ENCODE measurements around the gene RPL7L1.

The RPL7L1 gene

GRCh38 chr6:42879372-42880239 is at the start of gene RPL7L1:
TSS of gene RPL7L1 (plus strand) at chr6:42879616. CDS start at chr6:42879911, 295 bp downstream.
- Mint-ChIP-seq H3K4me1 (peaks cover 10 to 33% of the 10 kb centered on the region in 2 donors), H3K9me3 (no peaks in the 10 kb centered on the region), H3K27me3 (no peaks in the 10 kb centered on the region), H3K4me3 (peak within 1 kb of the TSS; percentile 92 to 95), H3K27ac (peak within 1 kb of the TSS; percentile 99), H3K36me3 (peaks cover 17 to 23% of the 10 kb centered on the region in 2 donors)
- ATAC-seq (replicated peaks) = peak; percentile 95 to 96
- DNase-seq = peak; percentile 82

- H3K4me3 Mint-ChIP-seq = no peak overlapping the region
- no peaks in the 10 kb centered on the region for H3K9me3 Mint-ChIP-seq
- no peak for ATAC-seq (replicated peaks)
- peaks cover 0 to 9% of the 10 kb centered on the region in 2 donors for H3K4me1 Mint-ChIP-seq
- no peak overlapping the region for H3K27ac Mint-ChIP-seq
- H3K27me3 Mint-ChIP-seq = no peaks in the 10 kb centered on the region
- H3K36me3 Mint-ChIP-seq = peaks cover 26 to 27% of the 10 kb centered on the region in 2 donors
- no peak for DNase-seq
Observed at GRCh38 chr6:42831237-42831636, 48.2 kb upstream of the RPL7L1 start.

GRCh38 chr6:42834056-42834455 is 45.4 kb upstream of the RPL7L1 start:
- ATAC-seq (replicated peaks) = no peak
- Mint-ChIP-seq H3K9me3 (no peaks in the 10 kb centered on the region), H3K27me3 (no peaks in the 10 kb centered on the region), H3K27ac (no peak overlapping the region), H3K4me3 (no peak overlapping the region), H3K36me3 (peaks cover 15 to 20% of the 10 kb centered on the region in 2 donors), H3K4me1 (peaks cover 0 to 9% of the 10 kb centered on the region in 2 donors)
- no peak for DNase-seq

- H3K4me1 Mint-ChIP-seq = peaks cover 8 to 17% of the 10 kb centered on the region in 2 donors
- ATAC-seq (replicated peaks) = no peak
- no peaks in the 10 kb centered on the region for H3K9me3 Mint-ChIP-seq
- no peak overlapping the region for H3K4me3 Mint-ChIP-seq
- H3K27me3 Mint-ChIP-seq = no peaks in the 10 kb centered on the region
- no peak for DNase-seq
- peak overlapping the region; percentile 33 for H3K27ac Mint-ChIP-seq
- peaks cover 14 to 22% of the 10 kb centered on the region in 2 donors for H3K36me3 Mint-ChIP-seq
Observed at GRCh38 chr6:42841844-42842584, 37.4 kb upstream of the RPL7L1 start.

- H3K9me3 Mint-ChIP-seq = no peaks in the 10 kb centered on the region
- H3K4me3 Mint-ChIP-seq = no peak overlapping the region
- peaks cover 8 to 17% of the 10 kb centered on the region in 2 donors for H3K4me1 Mint-ChIP-seq
- no peak for DNase-seq
- peaks cover 14 to 22% of the 10 kb centered on the region in 2 donors for H3K36me3 Mint-ChIP-seq
- H3K27me3 Mint-ChIP-seq = no peaks in the 10 kb centered on the region
- no peak for ATAC-seq (replicated peaks)
- no peak overlapping the region for H3K27ac Mint-ChIP-seq
Observed at GRCh38 chr6:42845327-42845694, 34.1 kb upstream of the RPL7L1 start.

- Mint-ChIP-seq H3K36me3 (peaks cover 12 to 19% of the 10 kb centered on the region in 2 donors), H3K27me3 (no peaks in the 10 kb centered on the region), H3K27ac (no peak overlapping the region), H3K9me3 (no peaks in the 10 kb centered on the region), H3K4me1 (peaks cover 7 to 13% of the 10 kb centered on the region in 2 donors), H3K4me3 (no peak overlapping the region)
- DNase-seq = no peak
- ATAC-seq (replicated peaks) = no peak
Observed at GRCh38 chr6:42846505-42846904, 32.9 kb upstream of the RPL7L1 start.

GRCh38 chr6:42848700-42849099 is 30.7 kb upstream of the RPL7L1 start:
- no peak overlapping the region for H3K27ac Mint-ChIP-seq
- no peaks in the 10 kb centered on the region for H3K9me3 Mint-ChIP-seq
- peaks cover 12 to 17% of the 10 kb centered on the region in 2 donors for H3K36me3 Mint-ChIP-seq
- no peak for DNase-seq
- H3K4me1 Mint-ChIP-seq = peaks cover 3 to 5% of the 10 kb centered on the region in 2 donors
- no peak for ATAC-seq (replicated peaks)
- H3K27me3 Mint-ChIP-seq = no peaks in the 10 kb centered on the region
- H3K4me3 Mint-ChIP-seq = no peak overlapping the region

GRCh38 chr6:42851599-42851998 is 27.8 kb upstream of the RPL7L1 start:
- ATAC-seq (replicated peaks) = no peak
- no peak overlapping the region for H3K4me3 Mint-ChIP-seq
- H3K27me3 Mint-ChIP-seq = no peaks in the 10 kb centered on the region
- H3K4me1 Mint-ChIP-seq = no peaks in the 10 kb centered on the region
- no peak for DNase-seq
- no peak overlapping the region for H3K27ac Mint-ChIP-seq
- H3K36me3 Mint-ChIP-seq = peaks cover 6 to 12% of the 10 kb centered on the region in 2 donors
- no peaks in the 10 kb centered on the region for H3K9me3 Mint-ChIP-seq

- Mint-ChIP-seq H3K4me3 (no peak overlapping the region), H3K27ac (no peak overlapping the region), H3K4me1 (no peaks in the 10 kb centered on the region), H3K36me3 (peaks cover 18 to 50% of the 10 kb centered on the region in 2 donors), H3K27me3 (no peaks in the 10 kb centered on the region), H3K9me3 (no peaks in the 10 kb centered on the region)
- DNase-seq = no peak
- ATAC-seq (replicated peaks) = no peak
Observed at GRCh38 chr6:42860036-42860435, 19.4 kb upstream of the RPL7L1 start.

- H3K9me3 Mint-ChIP-seq = no peaks in the 10 kb centered on the region
- peaks cover 18 to 46% of the 10 kb centered on the region in 2 donors for H3K36me3 Mint-ChIP-seq
- DNase-seq (no peak), ATAC-seq (replicated peaks) (no peak)
- no peaks in the 10 kb centered on the region for H3K4me1 Mint-ChIP-seq
- no peak overlapping the region for H3K27ac Mint-ChIP-seq
- no peak overlapping the region for H3K4me3 Mint-ChIP-seq
- H3K27me3 Mint-ChIP-seq = no peaks in the 10 kb centered on the region
Observed at GRCh38 chr6:42860481-42860880, 18.9 kb upstream of the RPL7L1 start.

GRCh38 chr6:42864602-42865001 is 14.8 kb upstream of the RPL7L1 start:
- Mint-ChIP-seq H3K27me3 (no peaks in the 10 kb centered on the region), H3K9me3 (no peaks in the 10 kb centered on the region), H3K27ac (peak overlapping the region; percentile 44), H3K4me1 (no peaks in the 10 kb centered on the region), H3K36me3 (peaks cover 24 to 46% of the 10 kb centered on the region in 2 donors), H3K4me3 (no peak overlapping the region)
- DNase-seq = no peak
- no peak for ATAC-seq (replicated peaks)

- Mint-ChIP-seq H3K4me1 (no peaks in the 10 kb centered on the region), H3K27ac (peak overlapping the region; percentile 56), H3K27me3 (no peaks in the 10 kb centered on the region), H3K36me3 (peaks cover 11 to 16% of the 10 kb centered on the region in 2 donors), H3K4me3 (no peak overlapping the region), H3K9me3 (no peaks in the 10 kb centered on the region)
- ATAC-seq (replicated peaks) (no peak), DNase-seq (no peak)
Observed at GRCh38 chr6:42870145-42870936, 9.1 kb upstream of the RPL7L1 start.

- ATAC-seq (replicated peaks) (no peak), DNase-seq (no peak)
- H3K27ac Mint-ChIP-seq = no peak overlapping the region
- H3K36me3 Mint-ChIP-seq = peaks cover 9 to 11% of the 10 kb centered on the region in 2 donors
- no peaks in the 10 kb centered on the region for H3K4me1 Mint-ChIP-seq
- no peaks in the 10 kb centered on the region for H3K27me3 Mint-ChIP-seq
- no peaks in the 10 kb centered on the region for H3K9me3 Mint-ChIP-seq
- H3K4me3 Mint-ChIP-seq = no peak overlapping the region
Observed at GRCh38 chr6:42871711-42872110, 7.7 kb upstream of the RPL7L1 start.

GRCh38 chr6:42873313-42873712 is 6.1 kb upstream of the RPL7L1 start:
- H3K4me1 Mint-ChIP-seq = no peaks in the 10 kb centered on the region
- DNase-seq (no peak), ATAC-seq (replicated peaks) (no peak)
- H3K9me3 Mint-ChIP-seq = no peaks in the 10 kb centered on the region
- peaks cover 0 to 4% of the 10 kb centered on the region in 2 donors for H3K36me3 Mint-ChIP-seq
- no peak overlapping the region for H3K4me3 Mint-ChIP-seq
- no peak overlapping the region for H3K27ac Mint-ChIP-seq
- no peaks in the 10 kb centered on the region for H3K27me3 Mint-ChIP-seq
